ENCODE results near the gene DUSP5. TPM values are rescaled to one million over a fixed set of nuclear protein-coding genes. Genes with fewer than 3 reads are reported as not detected.
"Not testable (repeated sequence)": the region's sequence is repeated elsewhere in the genome, so short reads cannot be mapped to it uniquely, and the experiment has no call there.

The DUSP5 gene
- total RNA-seq, 2 donors from 2014 or later, result 6.9 to 33.1 TPM

DNA sequence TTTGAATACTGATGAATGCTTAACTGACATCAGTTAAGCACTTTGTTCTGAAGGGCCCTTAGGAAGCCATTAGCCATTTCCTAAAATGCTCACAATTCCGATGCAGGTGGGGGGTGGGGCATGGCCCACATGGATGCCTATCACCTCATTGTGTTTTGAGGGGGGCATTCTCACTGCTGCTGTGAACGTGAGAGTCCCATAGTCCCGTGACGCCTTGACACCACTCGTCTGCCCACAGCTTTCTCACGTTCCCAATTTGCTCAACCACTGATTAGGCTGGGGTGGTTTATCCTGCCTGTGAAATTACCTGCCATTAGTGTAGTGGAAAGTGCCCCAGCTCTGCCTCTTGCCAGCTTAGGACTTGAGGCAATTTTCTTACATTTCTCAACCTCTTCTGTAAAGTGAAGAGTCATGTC, 31.9 kb downstream of the DUSP5 start:
- no peaks in the 10 kb centered on the region for H3K27me3 ChIP-seq (replicated peaks; ENCODE audit: insufficient read depth)
- no peak for DNase-seq (ENCODE audit: low spot score)
- intact Hi-C loops (cut with DNase I), result no loop called here
- H3K4me3 ChIP-seq, result no peak overlapping the region
- H3K4me1 ChIP-seq (replicated peaks), result no peaks in the 10 kb centered on the region
- H3K9me3 ChIP-seq, result no peaks in the 10 kb centered on the region
- H3K27ac ChIP-seq, result no peak overlapping the region
- H3K36me3 ChIP-seq, result no peaks in the 10 kb centered on the region
- TF ChIP-seq POLR2A (IDR thresholded peaks at IDR 0.05) (no peak), POLR2AphosphoS5 (IDR thresholded peaks at IDR 0.05) (no peak)
- TF ChIP-seq, protein P1, sequence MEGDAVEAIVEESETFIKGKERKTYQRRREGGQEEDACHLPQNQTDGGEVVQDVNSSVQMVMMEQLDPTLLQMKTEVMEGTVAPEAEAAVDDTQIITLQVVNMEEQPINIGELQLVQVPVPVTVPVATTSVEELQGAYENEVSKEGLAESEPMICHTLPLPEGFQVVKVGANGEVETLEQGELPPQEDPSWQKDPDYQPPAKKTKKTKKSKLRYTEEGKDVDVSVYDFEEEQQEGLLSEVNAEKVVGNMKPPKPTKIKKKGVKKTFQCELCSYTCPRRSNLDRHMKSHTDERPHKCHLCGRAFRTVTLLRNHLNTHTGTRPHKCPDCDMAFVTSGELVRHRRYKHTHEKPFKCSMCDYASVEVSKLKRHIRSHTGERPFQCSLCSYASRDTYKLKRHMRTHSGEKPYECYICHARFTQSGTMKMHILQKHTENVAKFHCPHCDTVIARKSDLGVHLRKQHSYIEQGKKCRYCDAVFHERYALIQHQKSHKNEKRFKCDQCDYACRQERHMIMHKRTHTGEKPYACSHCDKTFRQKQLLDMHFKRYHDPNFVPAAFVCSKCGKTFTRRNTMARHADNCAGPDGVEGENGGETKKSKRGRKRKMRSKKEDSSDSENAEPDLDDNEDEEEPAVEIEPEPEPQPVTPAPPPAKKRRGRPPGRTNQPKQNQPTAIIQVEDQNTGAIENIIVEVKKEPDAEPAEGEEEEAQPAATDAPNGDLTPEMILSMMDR (IDR thresholded peaks at IDR 0.05), result no peak
- 58% methylated on average over 6 of the region's 6 CpGs for WGBS

DNA sequence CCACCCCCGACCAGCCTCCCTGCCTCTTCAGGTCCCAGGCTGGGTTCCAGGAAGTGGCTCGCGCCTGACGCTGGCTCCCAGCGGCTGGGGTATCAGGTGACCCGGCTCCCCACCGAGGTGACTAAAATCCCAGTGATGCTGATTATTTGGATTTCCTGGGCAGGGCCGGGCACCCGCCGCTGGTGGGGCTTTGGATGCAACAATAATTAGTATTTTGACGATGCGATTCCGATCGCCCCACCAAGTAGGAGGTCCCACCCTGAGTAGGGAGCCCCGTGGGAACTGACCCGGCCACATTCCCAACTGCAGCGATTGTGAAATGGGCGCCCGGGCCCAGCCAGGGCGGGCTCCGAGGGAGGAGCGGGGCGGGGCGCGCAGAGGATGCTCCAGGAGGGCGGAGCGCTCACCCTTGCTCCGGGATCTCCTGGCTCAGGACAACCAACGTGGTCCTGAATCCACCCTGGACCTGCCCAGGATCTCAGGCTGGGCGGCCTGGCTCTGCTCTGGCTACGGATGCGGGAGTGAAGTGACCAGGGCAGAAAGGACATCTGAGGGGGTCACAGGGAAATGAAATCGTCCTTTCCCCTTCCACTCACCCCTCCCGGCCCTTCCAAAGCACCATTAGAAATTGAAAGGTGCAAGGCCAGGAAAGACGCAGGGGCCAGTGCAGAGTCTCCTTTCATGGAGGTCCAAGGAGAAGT, 32.6 kb downstream of the DUSP5 start:
- no peak for TF ChIP-seq POLR2AphosphoS5 (IDR thresholded peaks at IDR 0.05)
- no peak for TF ChIP-seq POLR2A (IDR thresholded peaks at IDR 0.05)
- TF ChIP-seq, protein P1 (IDR thresholded peaks at IDR 0.05), result no peak
- Histone ChIP-seq H3K4me3 (no peak overlapping the region), H3K36me3 (no peaks in the 10 kb centered on the region), H3K27me3 (replicated peaks; ENCODE audit: insufficient read depth) (no peaks in the 10 kb centered on the region), H3K9me3 (no peaks in the 10 kb centered on the region), H3K27ac (no peak overlapping the region), H3K4me1 (replicated peaks) (no peaks in the 10 kb centered on the region)
- peak; percentile 17 for DNase-seq (ENCODE audit: low spot score)
- intact Hi-C loops (cut with DNase I), result no loop called here
- WGBS, result 14% methylated on average over 19 of the region's 35 CpGs

DNA sequence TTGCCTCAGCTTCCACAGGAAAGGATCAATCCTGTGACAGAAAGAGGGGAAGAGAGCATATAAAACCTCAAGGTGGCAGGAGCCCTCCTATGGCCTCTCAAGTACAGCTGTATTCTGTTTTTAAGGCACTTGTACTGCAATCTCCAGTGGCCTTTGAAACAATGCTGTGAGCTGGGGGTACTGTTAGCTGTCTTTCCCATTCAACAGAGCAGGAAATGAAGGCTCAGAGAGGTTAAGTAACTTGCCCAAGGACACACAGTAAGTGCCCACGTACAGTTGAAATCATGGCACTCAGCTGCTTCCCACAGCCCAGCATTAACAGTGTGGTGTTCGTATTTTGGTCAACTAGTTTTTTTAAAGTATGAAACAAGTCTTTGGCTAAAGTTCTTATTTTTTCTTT, 34.0 kb downstream of the DUSP5 start:
- intact Hi-C loops (cut with DNase I), result no loop called here
- 92% methylated on average over 2 of the region's 2 CpGs for WGBS
- Histone ChIP-seq H3K27ac (no peak overlapping the region), H3K36me3 (no peaks in the 10 kb centered on the region), H3K4me3 (no peak overlapping the region), H3K9me3 (no peaks in the 10 kb centered on the region), H3K27me3 (replicated peaks; ENCODE audit: insufficient read depth) (no peaks in the 10 kb centered on the region), H3K4me1 (replicated peaks) (no peaks in the 10 kb centered on the region)
- no peak for TF ChIP-seq POLR2A (IDR thresholded peaks at IDR 0.05)
- TF ChIP-seq POLR2AphosphoS5 (IDR thresholded peaks at IDR 0.05), result no peak
- TF ChIP-seq, protein P1 (IDR thresholded peaks at IDR 0.05), result no peak
- DNase-seq (ENCODE audit: low spot score), result no peak

DNA sequence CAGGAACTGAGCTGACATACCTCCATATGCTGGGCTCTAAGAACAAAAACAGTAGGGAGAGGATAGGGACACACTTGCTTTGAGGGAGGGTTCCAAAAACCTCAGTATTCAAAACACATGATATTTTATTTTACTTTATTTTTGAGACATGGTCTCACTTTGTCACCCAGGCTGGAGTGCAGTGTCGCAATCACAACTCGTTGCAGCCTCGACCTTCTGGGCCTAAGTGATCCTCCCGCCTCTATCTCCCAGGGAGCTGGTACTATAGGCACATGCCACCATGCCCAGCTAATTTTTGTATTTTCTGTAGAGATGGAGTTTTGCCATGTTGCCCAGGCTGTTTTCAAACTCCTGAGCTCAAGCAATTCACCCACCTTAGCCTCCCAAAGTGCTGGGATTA, 34.9 kb downstream of the DUSP5 start:
- H3K4me1 ChIP-seq (replicated peaks); H3K4me3 ChIP-seq; DNase-seq (ENCODE audit: low spot score); H3K9me3 ChIP-seq; intact Hi-C loops (cut with DNase I); H3K27me3 ChIP-seq (replicated peaks; ENCODE audit: insufficient read depth); H3K27ac ChIP-seq; H3K36me3 ChIP-seq: not testable (repeated sequence)
- 80% methylated on average over 4 of the region's 4 CpGs for WGBS

DNA sequence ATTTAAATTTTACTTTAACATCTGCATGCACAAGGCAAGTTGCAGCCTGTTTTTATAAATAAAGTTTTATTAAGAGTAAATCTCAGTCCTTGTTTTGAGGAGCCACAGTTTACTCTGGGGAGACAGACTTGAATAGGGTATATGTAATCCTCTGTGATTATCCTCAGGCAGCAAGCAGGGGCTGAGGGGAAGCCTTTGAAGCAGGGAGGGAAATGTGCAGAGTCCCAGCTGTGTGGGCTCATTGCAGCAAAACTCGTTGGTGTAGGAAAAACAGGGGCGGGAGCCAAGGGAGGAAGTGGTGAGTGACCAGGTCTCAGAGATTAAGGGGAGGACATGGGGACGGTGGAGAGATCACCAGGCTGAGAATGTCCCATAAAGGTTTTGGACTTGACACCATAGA, 35.4 kb downstream of the DUSP5 start:
- no peaks in the 10 kb centered on the region for H3K9me3 ChIP-seq
- H3K4me3 ChIP-seq, result no peak overlapping the region
- DNase-seq (ENCODE audit: low spot score), result no peak
- 40% methylated on average over 3 of the region's 3 CpGs for WGBS
- H3K27ac ChIP-seq, result no peak overlapping the region
- no peaks in the 10 kb centered on the region for H3K36me3 ChIP-seq
- intact Hi-C loops (cut with DNase I), result no loop called here
- no peaks in the 10 kb centered on the region for H3K27me3 ChIP-seq (replicated peaks; ENCODE audit: insufficient read depth)
- H3K4me1 ChIP-seq (replicated peaks), result no peaks in the 10 kb centered on the region
- TF ChIP-seq POLR2AphosphoS5 (IDR thresholded peaks at IDR 0.05) (no peak), POLR2A (IDR thresholded peaks at IDR 0.05) (no peak)
- TF ChIP-seq, protein P1 (IDR thresholded peaks at IDR 0.05), result no peak
